Measurements from ENCODE around the gene DHX35. TPM values are rescaled to one million over a fixed set of nuclear protein-coding genes. Genes with fewer than 3 reads are reported as not detected.
A peak's percentile ranks its signal among the peaks of the same experiment; 100 is the strongest.

Gene DHX35
- total RNA-seq, 1 experiment from 2014 or later = 11.2 TPM

- BruUV-seq (replicated peaks) = no TSS peak
- no peak overlapping the region; a peak in 1 of 4 replicates for H3K4me3 ChIP-seq (replicated peaks in 1 of 2; ENCODE audit: low read depth in 1 of 2, low read length in 2 of 2)
- no peak for ATAC-seq
- no peaks in the 10 kb centered on the region for H3K27me3 ChIP-seq (ENCODE audit: insufficient read depth, low read length)
- no peak overlapping the region for H3K9ac ChIP-seq (ENCODE audit: low read length)
- RAD21 ChIA-PET (ENCODE audit: low non-redundant PET in 1 of 2, low total read pairs in 2 of 2, uncharacterized antibody in 2 of 2, unreplicated experiment in 2 of 2) = no interaction called here
- no peak for TF ChIP-seq SIN3A (IDR thresholded peaks at IDR 0.05; ENCODE audit: low read depth)
- TF ChIP-seq FOSL1 (IDR thresholded peaks at IDR 0.05; ENCODE audit: low read depth) = no peak
- no peak for TF ChIP-seq CTCF (IDR thresholded peaks at IDR 0.05 in 2 of 3, conservative IDR thresholded peaks at IDR 0.05 in 1 of 3; ENCODE audit: borderline replicate concordance in 1 of 3, insufficient read depth in 1 of 3, low read depth in 2 of 3, low read length in 2 of 3)
- TF ChIP-seq SRF (IDR thresholded peaks at IDR 0.05; ENCODE audit: low read depth) = no peak
- TF ChIP-seq EZH2 (IDR thresholded peaks at IDR 0.05) = no peak
- no peak for TF ChIP-seq TCF7L2 (IDR thresholded peaks at IDR 0.05; ENCODE audit: borderline replicate concordance, extremely low read depth, insufficient read depth, insufficient read length)
- TF ChIP-seq SP1 (IDR thresholded peaks at IDR 0.05; ENCODE audit: low read depth) = no peak
- no peak for TF ChIP-seq ZNF274 (IDR thresholded peaks at IDR 0.05; ENCODE audit: low read depth, low read length)
- TF ChIP-seq POLR2AphosphoS5 (IDR thresholded peaks at IDR 0.05; ENCODE audit: low read depth, low read length) = no peak
- TF ChIP-seq ATF3 (IDR thresholded peaks at IDR 0.05) = no peak
- TF ChIP-seq ELF1 (IDR thresholded peaks at IDR 0.05; ENCODE audit: borderline replicate concordance, low read depth) = no peak
- no peak for TF ChIP-seq YY1 (IDR thresholded peaks at IDR 0.05; ENCODE audit: extremely low read depth, insufficient replicate concordance, low read depth, low read length)
- TF ChIP-seq ZBTB33 (IDR thresholded peaks at IDR 0.05; ENCODE audit: extremely low read depth, insufficient replicate concordance, low read length) = no peak
- no peak for TF ChIP-seq JUND (IDR thresholded peaks at IDR 0.05)
- no peak for TF ChIP-seq EZH2phosphoT487 (IDR thresholded peaks at IDR 0.05; ENCODE audit: borderline replicate concordance)
- no peak overlapping the region for H2AFZ ChIP-seq (ENCODE audit: low read depth, low read length, poor library complexity, severe bottlenecking)
- no peaks in the 10 kb centered on the region; a peak in 1 of 4 replicates for H3K36me3 ChIP-seq (ENCODE audit: control insufficient read depth in 1 of 2, insufficient read depth in 2 of 2, low read length in 2 of 2)
- no peak overlapping the region for H3K27ac ChIP-seq (ENCODE audit: low read depth, low read length)
- H3K9me3 ChIP-seq (ENCODE audit: control insufficient read depth in 1 of 2, insufficient read depth in 1 of 2, low read depth in 1 of 2, low read length in 2 of 2) = no peaks in the 10 kb centered on the region
- H3K79me2 ChIP-seq (ENCODE audit: insufficient read depth, low read length) = peaks cover 52% of the 10 kb centered on the region
- H3K9me2 ChIP-seq (ENCODE audit: insufficient read depth) = no peaks in the 10 kb centered on the region
- CTCF ChIA-PET = no interaction called here
- peaks cover 7 to 21% of the 10 kb centered on the region in 2 experiments for H3K4me1 ChIP-seq (ENCODE audit: control insufficient read depth in 1 of 2, insufficient read depth in 2 of 2, low read length in 2 of 2)
- intact Hi-C loops (cut with micrococcal nuclease) = loop anchor here (2.0 kb wide), 1 partner anchor 31 kb away; no protein-coding TSS in a partner anchor
- no peak for DNase-seq (ENCODE audit: low read depth, low spot score)
- H3K4me2 ChIP-seq (ENCODE audit: low read length) = peak overlapping the region; percentile 90
- POLR2A ChIA-PET = no interaction called here
- H4K20me1 ChIP-seq (ENCODE audit: insufficient read depth) = no peaks in the 10 kb centered on the region
These were observed 1.6 kb downstream of the DHX35 start for GRCh38 chr20:38963745-38964144.

Measured in HCT116 (cell line).